ENCODE data around the gene UBL4A. TPM values are rescaled to one million over a fixed set of nuclear protein-coding genes. Genes with fewer than 3 reads are reported as not detected.

The UBL4A gene
- total and polyA plus RNA-seq, 9 of the 15 experiments (the other 6 are each of a cell fraction or from before 2014, with no cell fraction given), result 15.2 to 140 (median 100) TPM

DNA sequence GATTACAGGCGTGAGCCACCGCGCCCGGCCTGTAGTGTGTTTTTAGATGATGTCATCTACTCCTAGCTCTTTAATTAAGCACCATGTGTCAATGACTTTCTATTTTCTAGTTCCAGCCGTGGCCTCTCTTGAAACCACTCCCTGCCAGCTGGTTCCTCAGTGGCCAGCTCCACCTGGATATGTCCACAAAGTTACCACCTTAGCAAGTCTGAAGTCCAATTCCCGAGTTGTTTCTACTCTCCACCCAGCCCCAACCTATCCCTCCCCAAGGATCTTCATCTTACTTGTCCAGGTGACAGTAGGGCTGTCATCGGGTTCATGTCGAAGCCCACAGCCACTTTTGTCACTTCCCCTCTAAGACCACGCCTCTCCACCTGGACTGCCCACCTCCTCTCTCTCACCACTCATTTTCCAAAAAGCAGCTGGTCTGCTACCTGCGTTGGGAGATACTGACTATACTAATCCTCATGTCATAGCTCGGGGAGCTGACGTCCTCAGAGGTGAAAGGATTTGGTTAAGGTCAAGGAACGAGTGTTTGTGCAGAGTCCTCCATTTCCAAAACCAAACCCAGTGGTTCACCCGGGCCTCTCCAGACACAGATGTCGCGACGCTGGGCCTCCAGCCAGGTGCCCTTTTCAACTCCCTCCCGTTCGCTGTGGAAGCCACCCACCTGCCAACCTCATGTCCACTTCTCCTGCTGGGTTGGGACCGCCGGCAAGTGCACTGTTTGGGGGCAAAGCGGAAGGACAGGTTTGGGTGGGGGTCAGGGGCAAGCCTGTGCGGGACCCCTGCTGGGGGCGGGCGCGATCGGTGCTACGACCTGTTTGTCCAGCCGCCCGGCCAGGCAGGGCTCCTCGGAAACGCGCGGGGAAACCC is 28.9 kb upstream of the UBL4A start (continued):
- TF ChIP-seq AFF1 (IDR thresholded peaks at IDR 0.05; ENCODE audit: low read depth in 1 of 2, partially characterized antibody in 2 of 2) (no peak), ETV6 (IDR thresholded peaks at IDR 0.05; ENCODE audit: borderline replicate concordance in 1 of 2, low read depth in 2 of 2, low read length in 1 of 2) (no peak), ETV6 (CRISPR knock-in tag; IDR thresholded peaks at IDR 0.05; ENCODE audit: borderline replicate concordance) (no peak), HIVEP1 (CRISPR knock-in tag; IDR thresholded peaks at IDR 0.05) (no peak), SRSF1 (IDR thresholded peaks at IDR 0.05; ENCODE audit: low read depth, low read length) (no peak), MGA (IDR thresholded peaks at IDR 0.05) (peak; percentile 46; the same call in 1 of the 2 replicates), CREB1 (IDR thresholded peaks at IDR 0.05) (0 out of 2 replicates have a peak, but pooled peaks have one; percentile 18), CREB1 (CRISPR knock-in tag; IDR thresholded peaks at IDR 0.05) (no peak)
- TF ChIP-seq, protein P1, sequence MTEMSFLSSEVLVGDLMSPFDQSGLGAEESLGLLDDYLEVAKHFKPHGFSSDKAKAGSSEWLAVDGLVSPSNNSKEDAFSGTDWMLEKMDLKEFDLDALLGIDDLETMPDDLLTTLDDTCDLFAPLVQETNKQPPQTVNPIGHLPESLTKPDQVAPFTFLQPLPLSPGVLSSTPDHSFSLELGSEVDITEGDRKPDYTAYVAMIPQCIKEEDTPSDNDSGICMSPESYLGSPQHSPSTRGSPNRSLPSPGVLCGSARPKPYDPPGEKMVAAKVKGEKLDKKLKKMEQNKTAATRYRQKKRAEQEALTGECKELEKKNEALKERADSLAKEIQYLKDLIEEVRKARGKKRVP (CRISPR knock-in tag; IDR thresholded peaks at IDR 0.05), result no peak
